Measurements from ENCODE around the gene EML1.

EML1 gene

GRCh38 chr14:99831903-99832685, 38.9 kb downstream of the EML1 start:
- DNase-seq, result no peak

- DNase-seq, result no peak
Measured at GRCh38 chr14:99837822-99838221, 44.6 kb downstream of the EML1 start.

DNA sequence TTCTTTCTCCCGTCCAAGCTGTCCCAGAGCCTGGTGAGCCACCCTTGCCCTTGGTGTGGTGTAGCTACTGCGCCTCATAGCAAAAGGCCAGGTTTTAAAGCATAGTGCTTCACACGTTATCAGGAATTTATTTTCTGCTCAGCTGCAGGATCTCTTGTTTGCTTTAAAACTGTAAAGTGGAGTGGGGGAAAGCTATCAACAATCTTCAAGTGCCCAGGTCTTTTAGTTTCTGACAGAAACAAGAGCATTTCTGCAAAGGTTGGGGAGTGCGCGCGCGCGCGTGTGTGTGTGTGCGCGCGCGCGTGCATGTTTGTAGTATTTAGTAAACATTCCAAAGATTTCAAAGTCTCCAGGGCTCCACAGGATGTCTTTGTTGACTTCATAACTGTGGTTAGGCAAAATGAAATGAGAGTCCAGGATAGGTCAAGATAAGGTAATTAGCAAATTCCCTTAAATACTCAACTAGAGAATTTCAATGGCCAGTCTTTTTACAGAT, 45.5 kb downstream of the EML1 start:
- DNase-seq, result no peak

GRCh38 chr14:99839696-99840095, 46.5 kb downstream of the EML1 start:
- no peak for DNase-seq

- no peak for DNase-seq
Measured at GRCh38 chr14:99840265-99840664, 47.1 kb downstream of the EML1 start.

DNA sequence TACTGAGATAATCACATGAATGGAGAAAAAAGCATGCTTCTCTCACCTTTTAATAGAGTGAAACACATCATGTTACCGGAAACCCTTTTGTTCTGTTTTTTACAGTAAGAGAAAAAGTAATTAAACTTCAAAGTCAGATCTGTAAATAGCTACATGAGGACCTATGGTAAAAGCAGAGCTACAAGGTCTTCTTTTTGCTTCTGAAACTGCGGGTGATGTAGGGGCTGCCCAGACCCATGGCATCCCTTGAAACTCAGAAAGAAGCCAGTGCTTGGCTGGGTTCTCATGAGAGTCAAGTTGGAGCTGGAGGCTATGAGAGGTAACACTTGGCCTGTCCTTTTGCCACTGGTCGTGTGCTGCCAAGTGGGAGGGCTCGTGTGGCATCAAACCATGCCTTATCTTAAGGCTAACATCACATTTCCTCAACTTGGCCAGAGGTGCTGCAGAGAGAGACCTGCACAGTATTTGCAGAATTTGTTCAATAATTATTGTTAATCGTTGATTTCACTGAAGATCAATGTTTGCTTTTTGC, 47.6 kb downstream of the EML1 start:
- DNase-seq, result no peak

GRCh38 chr14:99841436-99842071, 48.3 kb downstream of the EML1 start:
- DNase-seq, result no peak

DNA sequence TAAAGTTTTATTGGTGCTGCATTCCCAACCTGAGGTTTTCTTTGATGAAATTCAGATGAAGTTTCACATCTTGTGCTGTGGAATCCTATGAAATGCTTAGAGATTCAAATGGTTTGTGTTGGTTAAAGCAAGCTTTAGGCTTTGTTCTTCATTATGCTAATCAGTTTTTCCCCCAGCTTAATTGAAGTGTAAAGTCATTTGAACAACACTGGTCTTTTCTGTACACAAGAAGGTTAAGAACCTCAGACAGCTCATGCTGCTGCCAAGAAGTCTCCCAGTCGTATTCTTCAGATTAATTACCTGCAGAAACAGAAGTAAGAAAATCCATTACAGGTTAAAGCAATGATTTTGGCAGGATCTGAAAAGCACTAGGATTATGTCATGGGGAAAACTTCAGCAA, 48.9 kb downstream of the EML1 start:
- no peak for DNase-seq

GRCh38 chr14:99846808-99847207, 53.6 kb downstream of the EML1 start:
- DNase-seq, result no peak

DNA sequence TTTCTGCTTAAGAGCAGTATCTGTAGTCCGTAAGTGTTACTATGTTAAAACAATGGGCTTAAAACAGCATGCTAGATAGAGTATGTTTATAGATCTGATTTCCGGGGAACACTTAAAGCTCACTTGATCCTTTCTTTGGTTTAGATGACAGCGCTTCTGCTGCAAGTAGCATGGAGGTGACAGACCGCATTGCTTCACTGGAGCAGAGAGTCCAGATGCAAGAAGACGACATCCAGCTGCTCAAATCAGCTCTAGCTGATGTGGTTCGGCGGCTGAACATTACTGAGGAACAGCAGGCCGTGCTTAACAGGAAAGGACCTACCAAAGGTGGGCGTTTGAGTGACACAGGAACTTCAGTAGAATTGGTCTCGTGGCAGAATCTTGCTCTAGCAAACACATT, 57.5 kb downstream of the EML1 start:
- no peak for DNase-seq

GRCh38 chr14:99852578-99852977, 59.4 kb downstream of the EML1 start:
- DNase-seq, result no peak

- no peak for DNase-seq
Measured at GRCh38 chr14:99853206-99853605, 60.0 kb downstream of the EML1 start.

GRCh38 chr14:99854831-99855230, 61.6 kb downstream of the EML1 start:
- DNase-seq, result no peak

DNA sequence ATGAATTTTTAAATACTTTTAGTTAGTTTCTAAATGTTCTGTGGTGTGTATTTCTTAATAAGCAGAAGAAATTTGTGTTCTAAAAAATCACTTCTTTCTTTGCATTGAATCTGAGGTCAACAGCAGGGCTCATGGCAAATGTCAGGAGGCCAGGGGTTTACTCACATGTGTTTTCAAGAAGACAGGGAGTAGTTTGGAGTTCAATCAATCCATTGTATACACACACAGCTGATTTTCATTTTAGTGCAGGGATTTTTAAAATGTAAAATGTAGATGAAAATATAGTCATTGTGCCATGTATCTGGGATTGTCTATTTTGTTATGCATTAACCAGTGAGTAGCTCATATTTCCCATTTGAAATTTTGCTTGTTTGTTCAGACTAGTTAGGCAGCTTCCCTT, 62.1 kb downstream of the EML1 start:
- DNase-seq, result no peak

DNA sequence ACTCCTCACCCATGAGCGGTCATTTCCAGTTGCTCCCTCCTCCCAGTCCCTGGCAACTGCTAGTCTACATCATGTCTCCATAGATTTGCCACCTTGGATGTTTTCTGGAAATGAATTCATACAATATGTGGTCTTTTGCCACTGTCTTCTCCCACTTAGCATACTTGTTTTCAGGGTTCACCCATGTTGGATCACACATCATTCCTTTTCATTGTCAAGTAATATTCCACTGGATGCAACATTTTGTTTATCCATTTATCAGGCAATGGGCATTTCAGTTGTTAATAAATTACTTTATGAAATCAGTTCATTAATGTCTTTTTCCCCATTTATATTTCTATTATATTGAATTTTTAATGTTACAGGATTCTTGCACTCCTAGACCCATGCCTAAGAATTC, 64.3 kb downstream of the EML1 start:
- DNase-seq, result no peak

DNA sequence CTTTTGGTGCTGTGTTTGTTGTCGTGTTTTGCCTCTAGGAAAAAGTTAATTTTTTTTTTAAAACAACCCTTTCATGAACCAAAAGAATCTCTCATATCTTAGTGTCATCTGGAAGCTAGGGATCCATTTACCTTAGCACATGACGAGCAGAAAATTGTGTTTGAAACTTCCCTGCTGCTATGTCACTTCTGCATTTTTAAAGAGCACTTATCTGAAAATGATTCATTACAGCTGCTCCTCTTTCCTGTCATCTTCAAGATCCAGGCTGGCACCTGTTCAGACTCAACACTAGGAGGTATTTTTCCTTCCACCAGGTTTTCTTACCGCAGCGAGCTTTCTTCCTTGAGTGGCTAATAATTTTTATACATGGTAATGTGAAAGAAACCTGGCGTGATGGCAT, 67.0 kb downstream of the EML1 start:
- peak; percentile 32 for DNase-seq

GRCh38 chr14:99862136-99862535, 68.9 kb downstream of the EML1 start:
- DNase-seq, result no peak

- no peak for DNase-seq
Measured at GRCh38 chr14:99863059-99863458, 69.8 kb downstream of the EML1 start.

DNA sequence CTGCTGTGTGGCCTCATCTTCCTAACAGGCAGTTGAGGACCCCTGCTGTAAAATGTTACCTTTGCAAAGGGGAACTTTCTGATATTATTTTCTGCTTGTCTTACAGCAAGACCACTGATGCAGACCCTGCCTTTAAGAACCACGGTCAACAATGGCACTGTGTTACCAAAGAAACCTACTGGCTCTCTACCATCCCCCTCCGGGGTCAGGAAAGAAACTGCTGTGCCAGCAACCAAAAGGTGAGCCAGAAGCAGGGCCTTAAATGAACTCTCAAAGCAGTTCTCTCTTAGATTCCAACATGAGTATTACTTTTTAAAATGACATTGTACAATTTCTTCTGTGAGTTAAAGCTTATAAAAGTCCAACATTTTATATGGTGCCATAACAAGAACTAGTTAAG, 72.2 kb downstream of the EML1 start:
- no peak for DNase-seq

DNA sequence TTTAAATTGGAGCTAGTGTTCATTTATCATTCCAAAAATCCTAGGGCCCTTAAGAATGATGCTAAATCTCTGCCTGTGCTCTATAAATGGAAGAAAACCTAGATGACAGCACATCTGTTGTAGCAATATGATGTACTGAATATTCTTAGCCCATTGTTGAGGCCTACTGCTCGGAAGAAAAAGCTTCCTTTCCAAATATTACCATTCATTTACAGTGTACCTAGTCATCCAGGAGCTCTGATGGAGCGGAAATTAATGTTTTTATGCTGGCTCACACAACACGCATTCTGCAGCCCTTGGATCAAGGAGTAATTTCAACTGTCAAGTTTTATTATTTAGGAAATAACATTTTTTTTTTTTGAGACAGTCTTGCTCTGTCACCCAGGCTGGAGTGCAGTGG, 77.4 kb downstream of the EML1 start:
- no peak for DNase-seq

DNA sequence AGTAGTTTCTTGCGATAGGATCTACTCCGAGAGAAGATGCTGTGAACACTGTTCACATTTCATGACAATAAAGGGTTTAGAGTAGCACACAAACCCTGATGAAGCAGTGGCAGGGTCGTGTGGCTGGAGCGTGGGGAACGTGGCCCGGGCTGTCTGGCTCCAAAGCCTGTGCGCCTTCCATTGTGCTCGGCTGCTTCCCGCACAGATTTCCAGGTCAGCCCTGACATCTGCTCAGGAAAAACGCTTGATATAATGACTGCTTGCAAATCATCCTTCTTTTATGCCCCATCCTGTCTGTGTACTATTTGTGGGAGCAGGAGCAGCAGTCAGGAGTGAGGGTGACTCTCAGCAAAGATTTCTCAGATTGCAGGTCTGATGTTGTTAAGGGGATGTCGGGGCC, 78.6 kb downstream of the EML1 start:
- no peak for DNase-seq

GRCh38 chr14:99872786-99873440, 79.7 kb downstream of the EML1 start:
- peak; percentile 21 for DNase-seq

- DNase-seq, result peak; percentile 54
Measured at GRCh38 chr14:99873653-99874052, 80.4 kb downstream of the EML1 start.

DNA sequence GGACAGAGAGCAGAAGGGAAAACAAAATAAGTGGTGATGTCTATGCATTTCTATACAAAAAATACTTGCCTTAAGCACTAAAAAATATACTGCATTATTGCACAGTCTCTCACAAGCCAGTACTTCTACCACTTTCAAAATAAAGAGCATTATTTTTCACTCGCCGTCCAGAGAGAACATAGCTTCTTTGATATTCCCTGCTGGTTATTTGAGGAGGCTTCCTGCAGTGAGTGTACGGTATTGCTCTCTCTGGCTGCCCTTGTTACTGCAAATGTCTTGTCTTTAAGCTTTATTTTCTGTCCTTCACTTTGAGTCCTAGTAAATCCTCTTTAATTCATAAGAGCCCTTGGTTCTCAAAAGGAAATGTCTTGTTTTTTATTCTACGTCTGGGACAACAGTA, 81.1 kb downstream of the EML1 start:
- no peak for DNase-seq

All from NCI-H524 treated with DMSO at 0.1 percent for 48 hours (cell line).